ENCODE results near the gene ISOC1. TPM values are rescaled to one million over a fixed set of nuclear protein-coding genes. Genes with fewer than 3 reads are reported as not detected.
A peak's percentile ranks its signal among the peaks of the same experiment; 100 is the strongest.

The ISOC1 gene
- total and polyA plus RNA-seq, 10 of the 15 experiments (the other 5 are each of a cell fraction or from before 2014, with no cell fraction given) = 12.6 to 61.8 (median 29.9) TPM

- peak; percentile 90 for ATAC-seq
- in situ Hi-C loops (cut with MboI) (loop anchor here (25.0 kb wide), 1 partner anchor 1558 kb away; no protein-coding TSS in a partner anchor), intact Hi-C loops (cut with micrococcal nuclease; ENCODE audit: unreplicated experiment) (no loop called here)
- Histone ChIP-seq H3K4me2 (ENCODE audit: control insufficient read depth, insufficient read depth) (peak overlapping the region; percentile 59; the same call in 1 of the 2 replicates), H3K27me3 (replicated peaks in 1 of 2; ENCODE audit: control insufficient read depth in 2 of 2, insufficient read depth in 2 of 2, low read length in 1 of 2) (no peaks in the 10 kb centered on the region), H4K20me1 (ENCODE audit: control insufficient read depth, insufficient read depth) (no peaks in the 10 kb centered on the region), H3K36me3 (ENCODE audit: control insufficient read depth in 2 of 2, insufficient read depth in 2 of 2, low read length in 1 of 2) (no peaks in the 10 kb centered on the region; a peak in 1 of 4 replicates), H3K9ac (ENCODE audit: control insufficient read depth, insufficient read depth, low read length) (no peak overlapping the region), H3K79me2 (ENCODE audit: control insufficient read depth, insufficient read depth, low read length) (no peaks in the 10 kb centered on the region), H3K4me3 (no peak overlapping the region), H3K4me1 (ENCODE audit: control insufficient read depth, insufficient read depth, low read length) (peaks cover 5% of the 10 kb centered on the region; the same call in 1 of the 2 replicates), H3K27ac (ENCODE audit: control insufficient read depth, insufficient read depth) (no peak overlapping the region), H3K9me3 (replicated peaks; ENCODE audit: control insufficient read depth, insufficient read depth, low read length) (no peaks in the 10 kb centered on the region), H2AFZ (ENCODE audit: control insufficient read depth, low read depth, low read length) (no peak overlapping the region; the same call in 1 of the 2 replicates)
- RAD21 ChIA-PET (ENCODE audit: unreplicated experiment) = interaction anchor here (1.2 to 2.6 kb wide), 2 partner anchors 9 to 25 kb away, joined by 4 to 8 read pairs; partner anchors contain the start of gene ISOC1
- POLR2A ChIA-PET = interaction anchor here (1.5 to 1.9 kb wide), 2 partner anchors 21 to 25 kb away, joined by 4 to 8 read pairs; partner anchors contain the start of gene ISOC1
- TF ChIP-seq SUPT20H (IDR thresholded peaks at IDR 0.05; ENCODE audit: borderline replicate concordance, control insufficient read depth, low read depth, low read length) (no peak), NFIC (IDR thresholded peaks at IDR 0.05; ENCODE audit: low read depth, low read length) (peak; percentile 13; the same call in 1 of the 2 replicates), JUNB (IDR thresholded peaks at IDR 0.05) (peak; percentile 61; the same call in 1 of the 2 replicates), IRF4 (IDR thresholded peaks at IDR 0.05; ENCODE audit: low read depth, low read length) (peak; percentile 52; the same call in 1 of the 2 replicates), RUNX3 (IDR thresholded peaks at IDR 0.05; ENCODE audit: low read length) (peak; percentile 56), MEF2B (IDR thresholded peaks at IDR 0.05; ENCODE audit: partially characterized antibody, poor library complexity, severe bottlenecking) (peak; percentile 23), HDAC6 (IDR thresholded peaks at IDR 0.05; ENCODE audit: unreplicated experiment) (no peak), PAX5 (IDR thresholded peaks at IDR 0.05; ENCODE audit: borderline replicate concordance, low read depth, low read length) (peak; percentile 72), EED (IDR thresholded peaks at IDR 0.05; ENCODE audit: low read depth) (0 out of 2 replicates have a peak, but pooled peaks have one; percentile 48), MXI1 (IDR thresholded peaks at IDR 0.05; ENCODE audit: low read depth, low read length) (no peak)
- SMC1A ChIA-PET (ENCODE audit: uncharacterized antibody, unreplicated experiment) = interaction anchor here (1.3 to 6.8 kb wide), 5 partner anchors 15 to 201 kb away, joined by 3 to 52 read pairs (median 3); partner anchors contain the start of gene ISOC1
- peak; percentile 35 for FAIRE-seq
- no TSS peak for BruUV-seq (replicated peaks)
- 0% methylated on average over 3 of the region's 3 CpGs for WGBS (ENCODE audit: insufficient coverage, insufficient replicate concordance, low lambda C conversion rate, missing lambda C conversion rate)
- CTCF ChIA-PET = interaction anchor here (1.3 to 4.2 kb wide), 9 partner anchors 9 to 214 kb away, joined by 3 to 15 read pairs (median 6); partner anchors contain the start of gene ISOC1
- DNase-seq (ENCODE audit: low read depth, low spot score) = peak; percentile 24
Measured at GRCh38 chr5:129120158-129120581, 25.6 kb downstream of the ISOC1 start.
